ENCODE data around the gene ACSF3.
"Not testable (repeated sequence)": the region's sequence is repeated elsewhere in the genome, so short reads cannot be mapped to it uniquely, and the experiment has no call there.

ACSF3 gene

GRCh38 chr16:89164847-89165680 is 71.4 kb downstream of the ACSF3 start:
- DNase-seq: no peak

- not testable (repeated sequence) for DNase-seq
Measured at GRCh38 chr16:89165681-89165979, 72.0 kb downstream of the ACSF3 start.

- DNase-seq: no peak
Measured at GRCh38 chr16:89166696-89167424, 73.2 kb downstream of the ACSF3 start.

GRCh38 chr16:89167425-89167941 is 73.8 kb downstream of the ACSF3 start:
- DNase-seq: peak; percentile 92

GRCh38 chr16:89168381-89169189 is 74.9 kb downstream of the ACSF3 start:
- DNase-seq: no peak

- no peak for DNase-seq
Measured at GRCh38 chr16:89169778-89170177, 76.1 kb downstream of the ACSF3 start.

- no peak for DNase-seq
Measured at GRCh38 chr16:89170346-89171215, 76.9 kb downstream of the ACSF3 start.

- peak; percentile 84 for DNase-seq
Measured at GRCh38 chr16:89171216-89172170, 77.8 kb downstream of the ACSF3 start, which contains the start of gene CDH15. Gene CDH15, plus strand, starts transcription at chr16:89171748. Its CDS starts 84 bp downstream, at chr16:89171832.

- DNase-seq: no peak
Measured at GRCh38 chr16:89172171-89172527, 78.5 kb downstream of the ACSF3 start.

- DNase-seq: no peak
Measured at GRCh38 chr16:89172528-89173173, 79.0 kb downstream of the ACSF3 start.

- no peak for DNase-seq
Measured at GRCh38 chr16:89173174-89173921, 79.7 kb downstream of the ACSF3 start.

- no peak for DNase-seq
Measured at GRCh38 chr16:89174055-89174827, 80.6 kb downstream of the ACSF3 start.

- DNase-seq: no peak
Measured at GRCh38 chr16:89174877-89175276, 81.2 kb downstream of the ACSF3 start.

- DNase-seq: no peak
Measured at GRCh38 chr16:89175280-89176146, 81.9 kb downstream of the ACSF3 start.

- no peak for DNase-seq
Measured at GRCh38 chr16:89176147-89176690, 82.6 kb downstream of the ACSF3 start.

GRCh38 chr16:89176717-89177116 is 83.1 kb downstream of the ACSF3 start:
- DNase-seq: no peak

- DNase-seq: no peak
Measured at GRCh38 chr16:89177501-89177900, 83.8 kb downstream of the ACSF3 start.
